ENCODE results near the gene DPP6.
"Not testable (repeated sequence)": the region's sequence is repeated elsewhere in the genome, so short reads cannot be mapped to it uniquely, and the experiment has no call there.

- not testable (repeated sequence) for TF ChIP-seq CTCF, POLR2A, EP300 (IDR thresholded peaks at IDR 0.05)
These were observed 28.1 kb downstream of the DPP6 start for GRCh38 chr7:154080249-154080648.

All from ovary (tissue), 3 donors.